ENCODE data around the gene TMEM270.

Gene TMEM270

DNA sequence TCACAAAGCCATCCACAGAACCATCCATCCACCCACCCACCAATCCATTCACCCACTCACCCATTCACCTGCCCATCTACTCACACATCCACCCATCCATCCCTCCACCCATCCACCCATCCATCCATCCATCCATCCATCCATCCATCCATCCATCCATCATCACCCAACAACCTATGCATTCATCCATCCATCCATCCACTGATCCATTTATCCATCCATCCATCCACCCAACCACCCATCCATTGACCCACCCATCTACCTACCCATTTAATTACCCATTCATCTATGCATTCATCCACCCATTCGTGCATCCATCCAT lies 5.4 kb downstream of the TMEM270 start:
- no peak overlapping the region for H3K4me3 ChIP-seq (ENCODE audit: low read depth in 1 of 2, low read length in 2 of 2)
- no peaks in the 10 kb centered on the region for H3K27me3 ChIP-seq (ENCODE audit: low read depth, low read length)
- no peaks in the 10 kb centered on the region for H3K36me3 ChIP-seq (ENCODE audit: control insufficient read depth in 1 of 2, insufficient read depth in 2 of 2, low read length in 2 of 2)
- H3K9me3 ChIP-seq (ENCODE audit: control insufficient read depth in 1 of 2, low read length in 2 of 2): no peaks in the 10 kb centered on the region
- H3K27ac ChIP-seq (ENCODE audit: low read length): no peak overlapping the region
- peaks cover 0 to 17% of the 10 kb centered on the region in 2 donors for H3K4me1 ChIP-seq (ENCODE audit: control insufficient read depth in 1 of 2, insufficient read depth in 2 of 2, low read length in 2 of 2)

- Histone ChIP-seq H3K36me3 (ENCODE audit: control insufficient read depth in 1 of 2, insufficient read depth in 2 of 2, low read length in 2 of 2) (no peaks in the 10 kb centered on the region), H3K4me3 (ENCODE audit: low read depth in 1 of 2, low read length in 2 of 2) (no peak overlapping the region), H3K9me3 (ENCODE audit: control insufficient read depth in 1 of 2, low read length in 2 of 2) (no peaks in the 10 kb centered on the region), H3K27ac (ENCODE audit: low read length) (no peak overlapping the region), H3K4me1 (ENCODE audit: control insufficient read depth in 1 of 2, insufficient read depth in 2 of 2, low read length in 2 of 2) (peaks cover 3 to 20% of the 10 kb centered on the region in 2 donors), H3K27me3 (ENCODE audit: low read depth, low read length) (no peaks in the 10 kb centered on the region)
Measured at GRCh38 chr7:73869011-73869798, 8.2 kb downstream of the TMEM270 start.

GRCh38 chr7:73870041-73870492 lies 9.1 kb downstream of the TMEM270 start:
- no peak overlapping the region for H3K27ac ChIP-seq (ENCODE audit: low read length)
- H3K4me1 ChIP-seq (ENCODE audit: control insufficient read depth in 1 of 2, insufficient read depth in 2 of 2, low read length in 2 of 2): peaks cover 3 to 20% of the 10 kb centered on the region in 2 donors
- no peaks in the 10 kb centered on the region for H3K9me3 ChIP-seq (ENCODE audit: control insufficient read depth in 1 of 2, low read length in 2 of 2)
- H3K4me3 ChIP-seq (ENCODE audit: low read depth in 1 of 2, low read length in 2 of 2): no peak overlapping the region
- H3K27me3 ChIP-seq (ENCODE audit: low read depth, low read length): no peaks in the 10 kb centered on the region
- no peaks in the 10 kb centered on the region for H3K36me3 ChIP-seq (ENCODE audit: control insufficient read depth in 1 of 2, insufficient read depth in 2 of 2, low read length in 2 of 2)

DNA sequence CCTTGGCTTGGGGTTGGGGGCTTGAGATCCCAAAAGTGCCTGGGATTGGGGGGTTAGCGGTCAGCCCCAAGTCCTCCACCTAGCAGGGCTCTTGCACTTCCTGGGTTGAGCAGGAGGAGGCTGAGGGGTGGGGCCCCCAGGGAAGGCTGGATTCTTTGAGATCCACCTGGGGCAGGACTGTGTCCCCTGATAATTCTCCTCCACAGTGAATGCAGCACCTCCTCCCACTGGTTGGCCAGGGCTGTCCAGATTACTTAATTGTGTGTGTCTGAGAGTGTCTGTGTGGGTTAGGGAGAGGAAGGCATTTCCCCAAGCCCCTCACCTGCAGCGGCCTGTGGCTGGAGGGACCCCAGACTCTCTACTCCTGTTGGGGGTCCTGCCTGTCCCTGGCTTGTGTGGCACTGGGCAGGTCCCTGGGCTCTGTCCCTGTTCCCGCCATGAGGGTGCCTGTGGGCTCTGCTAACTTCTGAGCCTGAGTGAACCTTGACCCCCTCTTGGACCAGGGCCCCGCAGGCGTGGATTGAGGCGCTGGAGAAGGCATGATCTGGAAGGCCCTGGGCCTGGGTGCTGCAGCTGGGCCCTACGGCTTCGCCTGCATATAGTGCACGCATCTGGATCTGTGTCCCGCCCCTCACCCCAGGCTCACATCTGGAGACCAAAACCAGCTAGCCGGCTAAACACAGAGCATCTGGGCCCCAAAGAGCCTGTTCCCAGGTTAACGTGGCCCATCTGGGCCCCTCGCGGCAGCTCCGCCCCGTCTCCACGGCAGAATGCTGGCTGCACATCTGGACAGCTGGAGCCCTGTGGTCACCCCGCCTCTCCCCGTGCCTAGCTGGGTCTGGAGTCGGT lies 10.4 kb downstream of the TMEM270 start:
- Histone ChIP-seq H3K9me3 (ENCODE audit: control insufficient read depth in 1 of 2, low read length in 2 of 2) (no peaks in the 10 kb centered on the region), H3K4me3 (ENCODE audit: low read depth in 1 of 2, low read length in 2 of 2) (no peak overlapping the region), H3K4me1 (ENCODE audit: control insufficient read depth in 1 of 2, insufficient read depth in 2 of 2, low read length in 2 of 2) (peaks cover 3 to 20% of the 10 kb centered on the region in 2 donors), H3K27me3 (ENCODE audit: low read depth, low read length) (no peaks in the 10 kb centered on the region), H3K36me3 (ENCODE audit: control insufficient read depth in 1 of 2, insufficient read depth in 2 of 2, low read length in 2 of 2) (no peaks in the 10 kb centered on the region), H3K27ac (ENCODE audit: low read length) (no peak overlapping the region)

- no peaks in the 10 kb centered on the region for H3K9me3 ChIP-seq (ENCODE audit: control insufficient read depth in 1 of 2, low read length in 2 of 2)
- H3K4me3 ChIP-seq (ENCODE audit: low read depth in 1 of 2, low read length in 2 of 2): no peak overlapping the region
- no peak overlapping the region for H3K27ac ChIP-seq (ENCODE audit: low read length)
- no peaks in the 10 kb centered on the region for H3K36me3 ChIP-seq (ENCODE audit: control insufficient read depth in 1 of 2, insufficient read depth in 2 of 2, low read length in 2 of 2)
- no peaks in the 10 kb centered on the region for H3K27me3 ChIP-seq (ENCODE audit: low read depth, low read length)
- peaks cover 3 to 20% of the 10 kb centered on the region in 2 donors for H3K4me1 ChIP-seq (ENCODE audit: control insufficient read depth in 1 of 2, insufficient read depth in 2 of 2, low read length in 2 of 2)
Measured at GRCh38 chr7:73872056-73872908, 11.3 kb downstream of the TMEM270 start.

GRCh38 chr7:73876361-73876760 lies 15.4 kb downstream of the TMEM270 start:
- Histone ChIP-seq H3K27ac (ENCODE audit: low read length) (no peak overlapping the region), H3K9me3 (ENCODE audit: control insufficient read depth in 1 of 2, low read length in 2 of 2) (no peaks in the 10 kb centered on the region), H3K4me3 (ENCODE audit: low read depth in 1 of 2, low read length in 2 of 2) (no peak overlapping the region), H3K36me3 (ENCODE audit: control insufficient read depth in 1 of 2, insufficient read depth in 2 of 2, low read length in 2 of 2) (no peaks in the 10 kb centered on the region), H3K27me3 (ENCODE audit: low read depth, low read length) (no peaks in the 10 kb centered on the region), H3K4me1 (ENCODE audit: control insufficient read depth in 1 of 2, insufficient read depth in 2 of 2, low read length in 2 of 2) (peaks cover 3 to 10% of the 10 kb centered on the region in 2 donors)

DNA sequence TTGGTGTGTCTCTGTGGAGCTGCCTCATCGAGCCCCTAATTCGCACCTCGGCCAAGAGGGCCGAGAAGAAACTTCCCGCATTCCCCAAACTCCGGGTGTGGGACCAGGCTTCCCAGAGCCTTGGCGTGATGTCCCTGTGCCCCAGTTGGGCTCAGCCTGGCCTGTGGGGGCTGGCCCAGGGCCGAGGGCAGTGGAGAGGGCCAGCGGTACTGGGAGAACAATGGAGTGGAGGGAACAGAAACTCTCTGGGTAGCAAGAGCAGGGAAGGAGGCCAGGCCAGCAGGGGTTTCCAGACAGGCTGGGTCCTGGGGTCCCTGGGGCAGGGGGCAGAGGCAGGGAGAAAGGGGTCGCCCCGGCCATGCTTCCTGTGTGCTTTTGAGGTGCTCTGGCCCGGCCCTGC lies 16.0 kb downstream of the TMEM270 start:
- no peaks in the 10 kb centered on the region for H3K27me3 ChIP-seq (ENCODE audit: low read depth, low read length)
- peaks cover 0 to 6% of the 10 kb centered on the region in 2 donors for H3K4me1 ChIP-seq (ENCODE audit: control insufficient read depth in 1 of 2, insufficient read depth in 2 of 2, low read length in 2 of 2)
- no peaks in the 10 kb centered on the region for H3K36me3 ChIP-seq (ENCODE audit: control insufficient read depth in 1 of 2, insufficient read depth in 2 of 2, low read length in 2 of 2)

DNA sequence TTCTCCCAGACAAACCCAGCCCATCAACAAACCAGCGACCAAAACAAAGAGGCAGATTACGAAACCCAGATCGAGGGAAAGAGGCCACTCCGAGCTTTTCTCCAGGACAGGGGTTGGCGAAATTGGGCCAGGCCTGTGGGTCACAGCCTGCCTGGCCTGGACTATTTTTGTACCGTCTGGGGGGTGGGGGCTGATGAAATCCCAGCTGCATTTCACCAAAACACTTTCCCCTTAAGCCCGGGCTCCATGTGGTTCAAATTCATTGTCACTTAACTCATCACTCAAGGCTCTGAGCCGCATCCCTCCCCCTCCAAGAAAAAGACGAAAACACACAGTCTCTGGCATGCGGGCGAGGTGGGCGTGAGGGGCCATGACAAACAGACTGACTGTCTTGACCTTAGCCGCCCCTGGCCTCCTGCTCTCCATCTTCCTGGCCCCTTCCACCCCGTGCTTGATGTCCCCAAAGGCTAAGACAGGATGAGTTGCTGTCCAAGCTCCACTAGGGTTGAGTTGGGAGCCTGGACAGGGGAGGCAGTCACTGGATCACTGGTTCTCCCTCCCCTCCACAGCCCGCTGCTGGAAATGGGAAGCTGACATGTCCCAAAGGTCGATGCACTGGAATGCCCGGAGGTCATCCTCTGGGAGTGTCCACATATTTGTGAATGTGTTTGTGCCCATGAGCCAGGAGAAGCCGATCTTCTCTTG lies 19.2 kb downstream of the TMEM270 start:
- H3K4me3 ChIP-seq (ENCODE audit: low read depth in 1 of 2, low read length in 2 of 2): no peak overlapping the region
- H3K9me3 ChIP-seq (ENCODE audit: control insufficient read depth in 1 of 2, low read length in 2 of 2): no peaks in the 10 kb centered on the region
- H3K27me3 ChIP-seq (ENCODE audit: low read depth, low read length): no peaks in the 10 kb centered on the region
- peaks cover 0 to 6% of the 10 kb centered on the region in 2 donors for H3K4me1 ChIP-seq (ENCODE audit: control insufficient read depth in 1 of 2, insufficient read depth in 2 of 2, low read length in 2 of 2)
- no peaks in the 10 kb centered on the region for H3K36me3 ChIP-seq (ENCODE audit: control insufficient read depth in 1 of 2, insufficient read depth in 2 of 2, low read length in 2 of 2)
- H3K27ac ChIP-seq (ENCODE audit: low read length): no peak overlapping the region

More for the DNA sequence above, 16.0 kb downstream of the TMEM270 start:
- Histone ChIP-seq H3K27ac (ENCODE audit: low read length) (no peak overlapping the region), H3K4me3 (ENCODE audit: low read depth in 1 of 2, low read length in 2 of 2) (no peak overlapping the region), H3K9me3 (ENCODE audit: control insufficient read depth in 1 of 2, low read length in 2 of 2) (no peaks in the 10 kb centered on the region)

- no peaks in the 10 kb centered on the region for H3K36me3 ChIP-seq (ENCODE audit: control insufficient read depth in 1 of 2, insufficient read depth in 2 of 2, low read length in 2 of 2)
- no peak overlapping the region for H3K4me3 ChIP-seq (ENCODE audit: low read depth in 1 of 2, low read length in 2 of 2)
- peaks cover 0 to 6% of the 10 kb centered on the region in 2 donors for H3K4me1 ChIP-seq (ENCODE audit: control insufficient read depth in 1 of 2, insufficient read depth in 2 of 2, low read length in 2 of 2)
- no peak overlapping the region for H3K27ac ChIP-seq (ENCODE audit: low read length)
- H3K9me3 ChIP-seq (ENCODE audit: control insufficient read depth in 1 of 2, low read length in 2 of 2): no peaks in the 10 kb centered on the region
- H3K27me3 ChIP-seq (ENCODE audit: low read depth, low read length): no peaks in the 10 kb centered on the region
Measured at GRCh38 chr7:73880755-73881328, 19.9 kb downstream of the TMEM270 start.

- peaks cover 0 to 10% of the 10 kb centered on the region in 2 donors for H3K4me1 ChIP-seq (ENCODE audit: control insufficient read depth in 1 of 2, insufficient read depth in 2 of 2, low read length in 2 of 2)
- H3K36me3 ChIP-seq (ENCODE audit: control insufficient read depth in 1 of 2, insufficient read depth in 2 of 2, low read length in 2 of 2): no peaks in the 10 kb centered on the region
- no peaks in the 10 kb centered on the region for H3K27me3 ChIP-seq (ENCODE audit: low read depth, low read length)
- no peak overlapping the region for H3K4me3 ChIP-seq (ENCODE audit: low read depth in 1 of 2, low read length in 2 of 2)
- no peak overlapping the region for H3K27ac ChIP-seq (ENCODE audit: low read length)
- no peaks in the 10 kb centered on the region for H3K9me3 ChIP-seq (ENCODE audit: control insufficient read depth in 1 of 2, low read length in 2 of 2)
Measured at GRCh38 chr7:73881352-73882046, 20.5 kb downstream of the TMEM270 start.
